ENCODE results near the gene HDLBP. TPM values are rescaled to one million over a fixed set of nuclear protein-coding genes. Genes with fewer than 3 reads are reported as not detected.

Gene HDLBP
- polyA plus RNA-seq, 1 experiment: 707 TPM

GRCh38 chr2:241207151-241207550 is 108.3 kb downstream of the HDLBP start:
- H3K27me3 ChIP-seq (ENCODE audit: control insufficient read depth, insufficient read depth, low read length): peaks cover 4% of the 10 kb centered on the region
- no peak overlapping the region for H3K4me3 ChIP-seq (ENCODE audit: low read depth, low read length)
- H3K27ac ChIP-seq (ENCODE audit: low read depth, low read length): no peak overlapping the region
- CTCF ChIA-PET: no interaction called here
- no peak for TF ChIP-seq CTCF (IDR thresholded peaks at IDR 0.05; ENCODE audit: low read depth, low read length)
- H3K9me3 ChIP-seq (ENCODE audit: control insufficient read depth, insufficient read depth, low read length): no peaks in the 10 kb centered on the region
- POLR2A ChIA-PET: no interaction called here
- no peak for DNase-seq (ENCODE audit: low read depth, low spot score)

GRCh38 chr2:241205086-241205485 is 110.4 kb downstream of the HDLBP start:
- H3K27me3 ChIP-seq (ENCODE audit: control insufficient read depth, insufficient read depth, low read length): no peaks in the 10 kb centered on the region
- H3K27ac ChIP-seq (ENCODE audit: low read depth, low read length): no peak overlapping the region
- no peak for TF ChIP-seq CTCF (IDR thresholded peaks at IDR 0.05; ENCODE audit: low read depth, low read length)
- no peak for DNase-seq (ENCODE audit: low read depth, low spot score)
- H3K4me3 ChIP-seq (ENCODE audit: low read depth, low read length): no peak overlapping the region
- ChIA-PET CTCF (interaction anchor here (0.8 kb wide), 1 partner anchor 1121 kb away, joined by 4 read pairs; no protein-coding TSS in a partner anchor), POLR2A (no interaction called here)
- no peaks in the 10 kb centered on the region; the same call in 1 of the 2 replicates for H3K9me3 ChIP-seq (ENCODE audit: control insufficient read depth, insufficient read depth, low read length)

GRCh38 chr2:241204490-241204889 is 111.0 kb downstream of the HDLBP start:
- H3K27me3 ChIP-seq (ENCODE audit: control insufficient read depth, insufficient read depth, low read length): no peaks in the 10 kb centered on the region
- no peak for TF ChIP-seq CTCF (IDR thresholded peaks at IDR 0.05; ENCODE audit: low read depth, low read length)
- CTCF ChIA-PET: no interaction called here
- DNase-seq (ENCODE audit: low read depth, low spot score): no peak
- H3K4me3 ChIP-seq (ENCODE audit: low read depth, low read length): no peak overlapping the region
- no peaks in the 10 kb centered on the region; the same call in 1 of the 2 replicates for H3K9me3 ChIP-seq (ENCODE audit: control insufficient read depth, insufficient read depth, low read length)
- POLR2A ChIA-PET: no interaction called here
- H3K27ac ChIP-seq (ENCODE audit: low read depth, low read length): no peak overlapping the region

- H3K27ac ChIP-seq (ENCODE audit: low read depth, low read length): no peak overlapping the region
- H3K9me3 ChIP-seq (ENCODE audit: control insufficient read depth, insufficient read depth, low read length): no peaks in the 10 kb centered on the region; the same call in 1 of the 2 replicates
- no peak overlapping the region for H3K4me3 ChIP-seq (ENCODE audit: low read depth, low read length)
- ChIA-PET CTCF (no interaction called here), POLR2A (no interaction called here)
- no peaks in the 10 kb centered on the region for H3K27me3 ChIP-seq (ENCODE audit: control insufficient read depth, insufficient read depth, low read length)
- TF ChIP-seq CTCF (IDR thresholded peaks at IDR 0.05; ENCODE audit: low read depth, low read length): no peak
- no peak for DNase-seq (ENCODE audit: low read depth, low spot score)
Observed at GRCh38 chr2:241204010-241204384, 111.5 kb downstream of the HDLBP start.

GRCh38 chr2:241203218-241204009 is 112.1 kb downstream of the HDLBP start:
- ChIA-PET CTCF (no interaction called here), POLR2A (no interaction called here)
- TF ChIP-seq CTCF (IDR thresholded peaks at IDR 0.05; ENCODE audit: low read depth, low read length): no peak
- Histone ChIP-seq H3K27me3 (ENCODE audit: control insufficient read depth, insufficient read depth, low read length) (peaks cover under 1% of the 10 kb centered on the region), H3K27ac (ENCODE audit: low read depth, low read length) (no peak overlapping the region), H3K4me3 (ENCODE audit: low read depth, low read length) (no peak overlapping the region), H3K9me3 (ENCODE audit: control insufficient read depth, insufficient read depth, low read length) (no peaks in the 10 kb centered on the region; the same call in 1 of the 2 replicates)
- no peak for DNase-seq (ENCODE audit: low read depth, low spot score)

All from AG04450 (cell line).